ENCODE data around the gene STARD10. TPM values are rescaled to one million over a fixed set of nuclear protein-coding genes. Genes with fewer than 3 reads are reported as not detected.
A peak's percentile ranks its signal among the peaks of the same experiment; 100 is the strongest.

STARD10 gene
- total RNA-seq, 1 experiment from 2014 or later = 10.8 TPM

- no peak for DNase-seq (ENCODE audit: low read depth in 1 of 2, low spot score in 2 of 2)
- Histone ChIP-seq H3K9me3 (replicated peaks) (no peaks in the 10 kb centered on the region), H3K4me3 (no peak overlapping the region), H3K36me3 (no peaks in the 10 kb centered on the region), H3K27ac (peak overlapping the region; percentile 71; the same call in 1 of the 2 replicates), H3K27me3 (replicated peaks) (no peaks in the 10 kb centered on the region), H3K4me1 (replicated peaks) (peaks cover 22% of the 10 kb centered on the region)
Observed at GRCh38 chr11:72753341-72754148, 40.3 kb downstream of the STARD10 start.

- Histone ChIP-seq H3K9me3 (replicated peaks) (no peaks in the 10 kb centered on the region), H3K4me1 (replicated peaks) (peaks cover 15% of the 10 kb centered on the region), H3K27ac (peak within 1 kb of the TSS; percentile 71), H3K4me3 (peak within 1 kb of the TSS; percentile 66), H3K27me3 (replicated peaks) (no peaks in the 10 kb centered on the region), H3K36me3 (no peaks in the 10 kb centered on the region)
- peak; percentile 70 to 80 for DNase-seq (ENCODE audit: low read depth in 1 of 2, low spot score in 2 of 2)
Observed at GRCh38 chr11:72752088-72752914, 41.5 kb downstream of the STARD10 start, which contains the start of gene ARAP1. TSS of gene ARAP1 (minus strand) at chr11:72752408. CDS start at chr11:72727128, 25,280 bp downstream.

GRCh38 chr11:72751116-72752087 is 42.4 kb downstream of the STARD10 start:
- Histone ChIP-seq H3K36me3 (no peaks in the 10 kb centered on the region), H3K4me3 (peak overlapping the region; percentile 66), H3K4me1 (replicated peaks) (peaks cover 15% of the 10 kb centered on the region), H3K27ac (0 out of 2 replicates have a peak overlapping the region, but pooled peaks have one; percentile 71), H3K9me3 (replicated peaks) (no peaks in the 10 kb centered on the region), H3K27me3 (replicated peaks) (no peaks in the 10 kb centered on the region)
- DNase-seq (ENCODE audit: low read depth in 1 of 2, low spot score in 2 of 2) = no peak

GRCh38 chr11:72750556-72751115 is 43.2 kb downstream of the STARD10 start:
- no peak for DNase-seq (ENCODE audit: low read depth in 1 of 2, low spot score in 2 of 2)
- Histone ChIP-seq H3K4me1 (replicated peaks) (peaks cover 15% of the 10 kb centered on the region), H3K4me3 (no peak overlapping the region), H3K36me3 (no peaks in the 10 kb centered on the region), H3K27me3 (replicated peaks) (no peaks in the 10 kb centered on the region), H3K27ac (no peak overlapping the region), H3K9me3 (replicated peaks) (no peaks in the 10 kb centered on the region)

GRCh38 chr11:72750086-72750485 is 43.8 kb downstream of the STARD10 start:
- H3K27me3 ChIP-seq (replicated peaks) = no peaks in the 10 kb centered on the region
- H3K9me3 ChIP-seq (replicated peaks) = no peaks in the 10 kb centered on the region
- H3K4me3 ChIP-seq = no peak overlapping the region
- DNase-seq (ENCODE audit: low read depth in 1 of 2, low spot score in 2 of 2) = no peak
- H3K4me1 ChIP-seq (replicated peaks) = peaks cover 15% of the 10 kb centered on the region
- H3K36me3 ChIP-seq = no peaks in the 10 kb centered on the region
- no peak overlapping the region for H3K27ac ChIP-seq

- Histone ChIP-seq H3K9me3 (replicated peaks) (no peaks in the 10 kb centered on the region), H3K27ac (no peak overlapping the region), H3K27me3 (replicated peaks) (no peaks in the 10 kb centered on the region), H3K4me3 (no peak overlapping the region), H3K4me1 (replicated peaks) (peaks cover 4% of the 10 kb centered on the region; the same call in 1 of the 2 replicates), H3K36me3 (no peaks in the 10 kb centered on the region)
- no peak for DNase-seq (ENCODE audit: low read depth in 1 of 2, low spot score in 2 of 2)
Observed at GRCh38 chr11:72747289-72747855, 46.5 kb downstream of the STARD10 start.

GRCh38 chr11:72746821-72747220 is 47.0 kb downstream of the STARD10 start:
- H3K9me3 ChIP-seq (replicated peaks) = no peaks in the 10 kb centered on the region
- no peak overlapping the region for H3K4me3 ChIP-seq
- peaks cover 4% of the 10 kb centered on the region; the same call in 1 of the 2 replicates for H3K4me1 ChIP-seq (replicated peaks)
- DNase-seq (ENCODE audit: low read depth in 1 of 2, low spot score in 2 of 2) = no peak
- H3K27me3 ChIP-seq (replicated peaks) = no peaks in the 10 kb centered on the region
- no peaks in the 10 kb centered on the region for H3K36me3 ChIP-seq
- H3K27ac ChIP-seq = no peak overlapping the region

GRCh38 chr11:72745925-72746550 is 47.8 kb downstream of the STARD10 start:
- Histone ChIP-seq H3K36me3 (no peaks in the 10 kb centered on the region), H3K27me3 (replicated peaks) (no peaks in the 10 kb centered on the region), H3K9me3 (replicated peaks) (no peaks in the 10 kb centered on the region), H3K27ac (no peak overlapping the region), H3K4me3 (no peak overlapping the region), H3K4me1 (replicated peaks) (no peaks in the 10 kb centered on the region; the same call in 1 of the 2 replicates)
- no peak for DNase-seq (ENCODE audit: low read depth in 1 of 2, low spot score in 2 of 2)

- H3K4me1 ChIP-seq (replicated peaks) = no peaks in the 10 kb centered on the region
- no peak for DNase-seq (ENCODE audit: low read depth in 1 of 2, low spot score in 2 of 2)
- H3K4me3 ChIP-seq = no peak overlapping the region
- no peak overlapping the region for H3K27ac ChIP-seq
- no peaks in the 10 kb centered on the region for H3K27me3 ChIP-seq (replicated peaks)
- H3K36me3 ChIP-seq = no peaks in the 10 kb centered on the region
- H3K9me3 ChIP-seq (replicated peaks) = no peaks in the 10 kb centered on the region
Observed at GRCh38 chr11:72745511-72745910, 48.3 kb downstream of the STARD10 start.

- Histone ChIP-seq H3K27ac (no peak overlapping the region), H3K4me3 (no peak overlapping the region), H3K36me3 (no peaks in the 10 kb centered on the region), H3K9me3 (replicated peaks) (no peaks in the 10 kb centered on the region), H3K4me1 (replicated peaks) (no peaks in the 10 kb centered on the region), H3K27me3 (replicated peaks) (no peaks in the 10 kb centered on the region)
- DNase-seq (ENCODE audit: low read depth in 1 of 2, low spot score in 2 of 2) = no peak
Observed at GRCh38 chr11:72744474-72744873, 49.4 kb downstream of the STARD10 start.

- Histone ChIP-seq H3K4me3 (no peak overlapping the region), H3K27me3 (replicated peaks) (no peaks in the 10 kb centered on the region), H3K36me3 (no peaks in the 10 kb centered on the region), H3K27ac (no peak overlapping the region), H3K4me1 (replicated peaks) (no peaks in the 10 kb centered on the region), H3K9me3 (replicated peaks) (no peaks in the 10 kb centered on the region)
- no peak for DNase-seq (ENCODE audit: low read depth in 1 of 2, low spot score in 2 of 2)
Observed at GRCh38 chr11:72743321-72744221, 50.3 kb downstream of the STARD10 start.
